Endothelial cell of umbilical vein (primary cell): ENCODE results near the gene CCL21. TPM values are rescaled to one million over a fixed set of nuclear protein-coding genes. Genes with fewer than 3 reads are reported as not detected.

Experiments used
- BruUV-seq: library from RNA; stranded (reverse); fragments of 400-500 nt; replicated peaks from 2 replicates; lab custom pipeline; 2021; lab: Mats Ljungman, UMichigan
- CTCF ChIA-PET: fragments of 300-600, 350-600 bp; sonication (Branson Sonifier 250); formaldehyde crosslinking; loops from one replicate; lab custom pipeline; 2021; ENCODE audit warnings: antibody characterized with exemption, inconsistent platforms; lab: Charles Lee
- POLR2A ChIA-PET: fragments of 300-600, 350-600 bp; sonication (Branson Sonifier 250); formaldehyde crosslinking; loops from one replicate; lab custom pipeline; 2021; ENCODE audit warnings: antibody characterized with exemption, inconsistent platforms; lab: Charles Lee
- DNase-seq: peaks from one replicate; pipeline ENCODE4 v3.0.0-alpha.2; 2011; ENCODE audit warnings: low read depth, low spot score
- FAIRE-seq: peaks from 2 replicates; lab custom pipeline; 2011; peaks lifted over from hg19 to GRCh38; lab: Jason Lieb, UNC
- H2AFZ ChIP-seq: 2 replicates; pipeline ENCODE4 v1.6.0; 2012; ENCODE audit warnings: low read depth, low read length, control low read depth, inconsistent platforms
- H3K27ac ChIP-seq: 2 replicates; pipeline ENCODE4 v1.5.1; 2011; ENCODE audit warnings: low read depth, mild to moderate bottlenecking, control low read depth, low read length, moderate library complexity; ENCODE audit not compliant: insufficient read depth
- H3K27me3 ChIP-seq, 2 experiments: 2 replicates each; pipeline versions ENCODE4 v1.6.0 to v1.6.1; 2011; ENCODE audit warnings: low read length in 2 of 2, mixed read lengths in 1 of 2; ENCODE audit not compliant: control insufficient read depth in 2 of 2, insufficient read depth in 2 of 2
- H3K36me3 ChIP-seq, 2 experiments: 2 replicates in 1 of 2; 3 replicates in 1 of 2; pipeline ENCODE4 v1.5.1; 2011; ENCODE audit warnings: low read length in 2 of 2, mild to moderate bottlenecking in 1 of 2, moderate library complexity in 1 of 2; ENCODE audit not compliant: control insufficient read depth in 2 of 2, insufficient read depth in 2 of 2; ENCODE audit errors: extremely low read depth in 1 of 2
- H3K4me1 ChIP-seq: 3 replicates; pipeline ENCODE4 v1.5.1; 2011; ENCODE audit warnings: mild to moderate bottlenecking, low read length; ENCODE audit not compliant: control insufficient read depth, insufficient read depth; ENCODE audit errors: extremely low read depth
- H3K4me2 ChIP-seq: 2 replicates; pipeline ENCODE4 v1.6.1; 2011; ENCODE audit warnings: low read length, control low read depth, mixed read lengths; ENCODE audit not compliant: insufficient read depth
- H3K4me3 ChIP-seq, 3 experiments: fragments of 200-600 bp in 1 of 3; sonication (generic), shearing (Covaris generic) in 1 of 3; replicated peaks in 1 of 3; 2 replicates each; pipeline ENCODE4 v1.5.1; 2011 to 2016; ENCODE audit warnings: control low read depth in 3 of 3, low read length in 3 of 3, mild to moderate bottlenecking in 2 of 3, inconsistent platforms in 1 of 3, low read depth in 1 of 3, moderate library complexity in 1 of 3; ENCODE audit not compliant: insufficient read depth in 1 of 3
- H3K79me2 ChIP-seq: 2 replicates; pipeline ENCODE4 v1.6.0; 2012; ENCODE audit warnings: low read length, inconsistent platforms; ENCODE audit not compliant: control insufficient read depth, insufficient read depth
- H3K9ac ChIP-seq: replicated peaks from 2 replicates; pipeline ENCODE3; 2011; ENCODE audit warnings: low read length, control low read depth; ENCODE audit not compliant: insufficient read depth; ENCODE audit errors: extremely low read depth
- H3K9me1 ChIP-seq: replicated peaks from 3 replicates; pipeline ENCODE4 v1.6.0; 2011; ENCODE audit warnings: mild to moderate bottlenecking, low read length; ENCODE audit not compliant: control insufficient read depth, insufficient read depth; ENCODE audit errors: extremely low read depth
- H3K9me3 ChIP-seq: replicated peaks from 2 replicates; pipeline ENCODE4 v1.5.1; 2012; ENCODE audit warnings: low read length, inconsistent platforms; ENCODE audit not compliant: control insufficient read depth, insufficient read depth
- H4K20me1 ChIP-seq: replicated peaks from 2 replicates; pipeline ENCODE3; 2011; ENCODE audit warnings: mild to moderate bottlenecking, low read length; ENCODE audit not compliant: control insufficient read depth, insufficient read depth; ENCODE audit errors: extremely low read depth
- EZH2 ChIP-seq: IDR thresholded peaks from 2 replicates; pipeline ENCODE4 v1.6.1; 2012; ENCODE audit warnings: borderline replicate concordance, low read depth, mild to moderate bottlenecking, moderate library complexity, low read length, inconsistent platforms; ENCODE audit not compliant: severe bottlenecking
- FOS ChIP-seq: IDR thresholded peaks from 2 replicates; pipeline ENCODE4 v1.6.1; 2011; ENCODE audit warnings: mild to moderate bottlenecking, low read length, moderate library complexity, borderline replicate concordance; ENCODE audit not compliant: insufficient read depth
- GATA2 ChIP-seq: IDR thresholded peaks from 2 replicates; pipeline ENCODE4 v1.7.0; 2011; ENCODE audit warnings: low read depth, mild to moderate bottlenecking, moderate library complexity, mixed read lengths, low read length; ENCODE audit not compliant: insufficient read length, insufficient read depth
- MYC ChIP-seq: IDR thresholded peaks from one replicate; pipeline ENCODE4 v1.6.1; 2011; ENCODE audit warnings: mild to moderate bottlenecking, low read depth, low read length
- POLR2A ChIP-seq: IDR thresholded peaks from 2 replicates; pipeline ENCODE4 v1.6.1; 2012; ENCODE audit warnings: low read depth, mild to moderate bottlenecking, control low read depth, low read length
- dilution Hi-C: fragments of 300-500 bp; cut with MboI; formaldehyde crosslinking; loops from one replicate; pipeline ENCODE4 v1.15.0; 2019; ENCODE audit warnings: low sequenced_read_pairs; ENCODE audit not compliant: extremely low pct_ligation_motif_present
- intact Hi-C: fragments of 100-400 bp; cut with micrococcal nuclease; formaldehyde crosslinking; loops from one replicate; pipeline ENCODE4 v1.10.0; 2022
- polyA plus RNA-seq, 4 experiments: library from polyadenylated mRNA; depleted of rRNA in 3 of 4; stranded (reverse) in 3 of 4; unstranded in 1 of 4; fragments of >200 nt; gene quantifications; 2 replicates each; pipeline versions ENCODE4 v1.2.1 to v1.2.3, GENCODE V29; 2011 to 2012; ENCODE audit warnings: missing spikeins in 1 of 4
- total RNA-seq: library from RNA; stranded (reverse); gene quantifications from 2 replicates; pipeline ENCODE4 v1.2.3, GENCODE V29; 2021
- TF ChIP-seq, protein P1 (sequence below): IDR thresholded peaks from 2 replicates; pipeline ENCODE4 v1.6.1; 2011; ENCODE audit not compliant: insufficient read depth, insufficient read length
- TF ChIP-seq, protein P2 (sequence below), 2 donors: IDR thresholded peaks; 1 replicate in 1 of 2; 2 replicates in 1 of 2; pipeline ENCODE4 v1.5.1; 2011; ENCODE audit warnings: low read length in 2 of 2, mild to moderate bottlenecking in 2 of 2, moderate library complexity in 2 of 2, control low read depth in 1 of 2, inconsistent platforms in 1 of 2, low read depth in 1 of 2; ENCODE audit not compliant: insufficient read depth in 1 of 2; ENCODE audit errors: extremely low read depth in 1 of 2

CCL21 gene
- total and polyA plus RNA-seq, 2 donors (not counting 3 experiments of a cell fraction or from before 2014, with no cell fraction given) = 0.17 TPM; not detected in 1

DNA sequence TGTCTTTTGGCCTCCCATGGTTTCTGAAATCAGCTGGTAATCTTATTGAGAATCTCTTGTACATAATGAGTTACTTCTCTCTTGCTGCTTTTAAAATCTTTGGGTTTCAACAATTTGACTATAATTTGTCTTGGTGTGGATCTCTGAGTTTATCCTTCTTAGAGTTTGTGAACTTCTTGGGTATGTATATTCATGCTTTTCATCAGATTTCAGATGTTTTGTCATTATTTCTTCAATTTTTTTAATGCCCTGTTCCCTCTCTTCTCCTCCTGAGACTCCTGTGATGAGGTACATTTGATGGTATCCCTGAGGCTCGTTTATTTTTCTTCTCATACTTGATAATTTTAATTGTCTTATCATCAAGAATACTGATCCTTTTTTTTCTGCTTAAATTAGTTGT lies 2.2 kb upstream of the CCL21 start:
- Histone ChIP-seq H3K9ac (no peak overlapping the region), H4K20me1 (no peaks in the 10 kb centered on the region), H3K27ac (no peak overlapping the region), H3K79me2 (no peaks in the 10 kb centered on the region), H3K9me1 (no peaks in the 10 kb centered on the region), H2AFZ (no peak overlapping the region), H3K4me2 (no peak overlapping the region), H3K27me3 (peaks cover 17 to 22% of the 10 kb centered on the region in 2 experiments), H3K4me3 (no peak overlapping the region), H3K4me1 (no peaks in the 10 kb centered on the region), H3K9me3 (no peaks in the 10 kb centered on the region), H3K36me3 (no peaks in the 10 kb centered on the region)
- no TSS peak for BruUV-seq
- DNase-seq = no peak
- dilution Hi-C loops = no loop called here
- TF ChIP-seq FOS = no peak
- intact Hi-C loops = no loop called here
- FAIRE-seq = no peak
- POLR2A ChIA-PET = no interaction called here
- CTCF ChIA-PET = interaction anchor here (5.0 kb wide), 1 partner anchor 10 kb away, joined by 26 read pairs; no protein-coding TSS in a partner anchor

DNA sequence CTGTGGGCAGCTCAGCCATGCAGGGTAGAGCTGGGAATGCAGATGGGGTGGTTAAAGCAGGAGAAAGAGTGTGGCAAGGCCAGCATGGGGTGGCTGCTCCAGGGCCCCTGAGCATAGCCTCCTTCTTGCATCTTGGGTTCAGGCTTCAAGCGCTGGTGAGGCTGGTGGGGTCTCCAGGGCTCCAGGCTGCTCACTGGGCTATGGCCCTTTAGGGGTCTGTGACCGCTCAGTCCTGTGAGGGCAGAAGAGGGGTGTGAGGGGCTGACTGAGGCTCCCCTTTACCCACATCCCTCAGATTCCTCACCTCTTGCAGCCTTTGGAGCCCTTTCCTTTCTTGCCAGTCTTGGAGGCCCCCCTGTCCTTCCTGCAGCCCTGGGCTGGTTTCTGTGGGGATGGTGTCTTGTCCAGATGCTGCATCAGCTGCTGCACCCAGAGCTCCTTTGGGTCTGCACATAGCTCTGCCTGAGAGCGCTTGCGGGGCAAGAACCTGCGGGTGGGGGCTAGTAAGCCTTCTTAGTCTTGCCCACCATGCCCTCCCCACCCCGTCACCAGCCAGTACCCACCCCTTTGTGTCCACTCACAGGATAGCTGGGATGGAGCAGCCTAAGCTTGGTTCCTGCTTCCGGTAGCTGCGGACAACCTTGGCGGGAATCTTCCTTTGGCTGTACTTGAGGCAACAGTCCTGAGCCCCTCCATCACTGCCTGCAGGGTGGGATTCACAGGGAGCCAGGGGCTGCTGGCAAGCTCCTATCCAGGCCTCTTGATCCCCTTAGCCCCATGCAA lies 549 bp downstream of the CCL21 start:
- no peak overlapping the region for H3K27ac ChIP-seq
- intact Hi-C loops = no loop called here
- no peak for DNase-seq
- H3K36me3 ChIP-seq = no peaks in the 10 kb centered on the region
- H2AFZ ChIP-seq = no peak overlapping the region
- no TSS peak for BruUV-seq
- H3K9me3 ChIP-seq = no peaks in the 10 kb centered on the region
- ChIA-PET POLR2A (no interaction called here), CTCF (interaction anchor here (0.7 to 2.0 kb wide), 5 partner anchors 8 to 184 kb away, joined by 3 to 8 read pairs (median 3); no protein-coding TSS in a partner anchor)
- H3K9ac ChIP-seq = no peak overlapping the region
- H3K9me1 ChIP-seq = no peaks in the 10 kb centered on the region
- TF ChIP-seq GATA2 (no peak), FOS (no peak), MYC (no peak), EZH2 (no peak), POLR2A (no peak)
- TF ChIP-seq, protein P1, sequence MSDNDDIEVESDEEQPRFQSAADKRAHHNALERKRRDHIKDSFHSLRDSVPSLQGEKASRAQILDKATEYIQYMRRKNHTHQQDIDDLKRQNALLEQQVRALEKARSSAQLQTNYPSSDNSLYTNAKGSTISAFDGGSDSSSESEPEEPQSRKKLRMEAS = no peak
- TF ChIP-seq, protein P2, sequence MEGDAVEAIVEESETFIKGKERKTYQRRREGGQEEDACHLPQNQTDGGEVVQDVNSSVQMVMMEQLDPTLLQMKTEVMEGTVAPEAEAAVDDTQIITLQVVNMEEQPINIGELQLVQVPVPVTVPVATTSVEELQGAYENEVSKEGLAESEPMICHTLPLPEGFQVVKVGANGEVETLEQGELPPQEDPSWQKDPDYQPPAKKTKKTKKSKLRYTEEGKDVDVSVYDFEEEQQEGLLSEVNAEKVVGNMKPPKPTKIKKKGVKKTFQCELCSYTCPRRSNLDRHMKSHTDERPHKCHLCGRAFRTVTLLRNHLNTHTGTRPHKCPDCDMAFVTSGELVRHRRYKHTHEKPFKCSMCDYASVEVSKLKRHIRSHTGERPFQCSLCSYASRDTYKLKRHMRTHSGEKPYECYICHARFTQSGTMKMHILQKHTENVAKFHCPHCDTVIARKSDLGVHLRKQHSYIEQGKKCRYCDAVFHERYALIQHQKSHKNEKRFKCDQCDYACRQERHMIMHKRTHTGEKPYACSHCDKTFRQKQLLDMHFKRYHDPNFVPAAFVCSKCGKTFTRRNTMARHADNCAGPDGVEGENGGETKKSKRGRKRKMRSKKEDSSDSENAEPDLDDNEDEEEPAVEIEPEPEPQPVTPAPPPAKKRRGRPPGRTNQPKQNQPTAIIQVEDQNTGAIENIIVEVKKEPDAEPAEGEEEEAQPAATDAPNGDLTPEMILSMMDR (IDR thresholded peaks at IDR 0.05; ENCODE audit: extremely low read depth in 1 of 2, insufficient read depth in 1 of 2, low read depth in 1 of 2, low read length in 2 of 2) = no peak
- no peaks in the 10 kb centered on the region for H4K20me1 ChIP-seq
- no peaks in the 10 kb centered on the region for H3K79me2 ChIP-seq
- dilution Hi-C loops = no loop called here
- peaks cover 11 to 23% of the 10 kb centered on the region in 2 experiments for H3K27me3 ChIP-seq
- H3K4me2 ChIP-seq = no peak overlapping the region
- H3K4me1 ChIP-seq = no peaks in the 10 kb centered on the region
- H3K4me3 ChIP-seq = no peak overlapping the region
- FAIRE-seq = no peak
